Limb (tissue), 2 donors: ENCODE data around the gene TTC8.

Experiments
- DNase-seq, 2 donors: peaks; one replicate each; pipeline ENCODE4 v3.0.0-alpha.2; 2016; ENCODE audit errors: extremely low spot score in 2 of 2

TTC8 gene

GRCh38 chr14:88866305-88866704 is 41.9 kb downstream of the TTC8 start:
- DNase-seq: no peak

DNA sequence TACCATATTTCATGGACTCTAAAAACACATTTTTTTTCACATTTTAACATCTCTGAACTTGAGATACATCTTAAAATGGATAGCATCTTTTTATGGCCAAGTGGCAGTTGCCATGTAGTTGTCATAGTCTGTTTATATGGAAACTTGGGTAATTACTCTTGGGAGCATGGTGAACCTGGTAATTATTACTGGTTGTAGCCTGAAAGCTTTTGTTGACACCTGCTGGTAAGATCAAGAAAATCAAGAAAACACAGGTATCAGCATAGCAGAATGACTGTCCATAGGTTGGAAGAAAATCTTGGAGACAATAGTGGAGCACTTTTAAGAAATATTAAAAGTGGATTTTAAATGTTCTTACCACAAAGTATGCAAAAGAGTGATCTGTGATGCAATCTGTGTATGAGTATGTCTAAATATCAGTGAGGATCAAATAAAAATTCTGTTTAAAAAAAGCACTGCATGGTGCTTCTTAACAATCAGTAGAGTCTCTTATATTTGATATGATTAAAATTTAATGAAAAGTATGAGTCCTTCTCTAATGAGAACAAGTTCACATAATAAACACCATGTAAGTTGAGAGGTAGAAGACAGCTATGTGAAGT is 44.2 kb downstream of the TTC8 start:
- DNase-seq: no peak

GRCh38 chr14:88870777-88871176 is 46.3 kb downstream of the TTC8 start:
- DNase-seq: no peak

- no peak for DNase-seq
Observed at GRCh38 chr14:88871429-88871828, 47.0 kb downstream of the TTC8 start.

GRCh38 chr14:88872976-88873375 is 48.5 kb downstream of the TTC8 start:
- no peak for DNase-seq

- DNase-seq: no peak
Observed at GRCh38 chr14:88877192-88877591, 52.7 kb downstream of the TTC8 start.

DNA sequence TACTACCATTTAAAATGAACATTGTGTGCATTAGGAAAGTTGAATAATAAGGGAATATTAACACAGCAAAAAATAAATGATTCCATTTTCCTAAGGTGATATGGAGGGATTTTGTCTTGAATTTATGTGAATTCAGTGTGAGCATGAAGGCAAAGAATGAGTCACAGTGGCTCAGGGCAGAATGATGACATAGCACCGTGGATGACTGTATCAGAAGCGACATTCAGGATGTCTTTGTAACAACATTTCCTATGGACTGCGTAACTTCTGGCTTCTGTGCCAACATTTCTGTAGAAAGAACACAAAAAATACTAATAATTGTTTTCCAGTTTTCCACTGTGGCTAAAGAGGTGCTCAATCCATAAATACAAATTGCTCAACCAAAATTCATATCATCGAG is 54.6 kb downstream of the TTC8 start:
- no peak for DNase-seq

- DNase-seq: no peak
Observed at GRCh38 chr14:88882236-88882635, 57.8 kb downstream of the TTC8 start.

DNA sequence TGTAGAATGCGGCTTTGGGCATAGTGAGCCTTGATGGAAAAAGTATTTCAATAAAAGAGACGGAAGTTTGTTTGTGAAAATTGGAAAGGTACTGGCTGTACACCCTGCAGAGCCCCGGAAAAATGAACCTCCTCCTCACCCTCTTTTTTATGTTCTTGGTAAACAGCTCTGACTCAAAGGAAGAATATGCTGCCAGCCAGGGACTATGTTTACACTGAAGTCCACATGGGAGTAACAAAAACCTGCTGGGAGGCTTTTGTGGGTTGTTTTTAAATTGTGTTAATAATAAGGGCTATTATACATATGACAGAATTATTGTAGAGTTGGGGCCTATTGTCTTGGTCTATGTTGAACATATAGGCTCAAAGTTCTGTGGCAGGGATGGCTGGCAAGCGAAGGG is 70.7 kb downstream of the TTC8 start:
- DNase-seq: no peak

GRCh38 chr14:88901189-88901588 is 76.7 kb downstream of the TTC8 start:
- no peak for DNase-seq

GRCh38 chr14:88901991-88902390 is 77.5 kb downstream of the TTC8 start:
- DNase-seq: no peak

DNA sequence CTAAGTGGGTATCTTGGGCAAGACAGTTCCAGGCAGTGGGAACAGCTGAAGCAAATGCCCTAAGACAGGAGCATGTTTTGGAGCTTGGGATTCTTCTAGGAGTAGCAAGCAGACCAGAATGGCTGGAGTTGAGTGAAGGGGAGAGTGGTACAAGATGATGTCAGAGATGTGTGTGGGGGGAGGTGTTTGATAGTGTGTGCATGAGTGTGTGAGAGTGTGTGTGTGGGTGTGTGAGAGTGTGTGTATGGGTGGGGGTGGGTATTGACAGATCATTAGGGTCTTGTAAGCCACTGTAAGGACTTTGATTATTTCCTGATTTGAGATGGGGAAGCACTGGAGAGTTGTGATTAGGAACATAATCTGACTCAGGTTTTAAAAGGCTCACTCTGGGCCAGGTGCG is 78.4 kb downstream of the TTC8 start:
- no peak for DNase-seq

DNA sequence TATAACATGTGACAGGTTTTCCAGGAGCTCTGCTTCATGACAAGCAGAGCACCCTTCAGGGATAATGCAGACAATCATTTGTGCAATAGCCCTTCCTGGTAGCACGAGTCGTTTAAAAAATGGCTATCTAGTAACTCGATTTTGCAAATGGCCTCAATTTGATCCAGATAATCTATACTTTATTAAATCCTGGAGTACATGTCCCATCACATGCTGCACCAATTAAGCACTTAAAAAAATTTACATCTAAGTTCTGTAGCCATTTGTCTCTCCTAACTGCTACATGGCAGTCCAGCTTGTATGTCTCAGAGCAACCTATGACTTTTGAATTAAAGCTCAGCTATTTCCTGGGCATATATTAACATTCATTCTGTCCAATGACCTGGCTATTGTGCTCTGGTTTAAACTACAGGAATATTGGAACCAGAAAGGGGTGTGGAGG is 79.8 kb downstream of the TTC8 start:
- no peak for DNase-seq

DNA sequence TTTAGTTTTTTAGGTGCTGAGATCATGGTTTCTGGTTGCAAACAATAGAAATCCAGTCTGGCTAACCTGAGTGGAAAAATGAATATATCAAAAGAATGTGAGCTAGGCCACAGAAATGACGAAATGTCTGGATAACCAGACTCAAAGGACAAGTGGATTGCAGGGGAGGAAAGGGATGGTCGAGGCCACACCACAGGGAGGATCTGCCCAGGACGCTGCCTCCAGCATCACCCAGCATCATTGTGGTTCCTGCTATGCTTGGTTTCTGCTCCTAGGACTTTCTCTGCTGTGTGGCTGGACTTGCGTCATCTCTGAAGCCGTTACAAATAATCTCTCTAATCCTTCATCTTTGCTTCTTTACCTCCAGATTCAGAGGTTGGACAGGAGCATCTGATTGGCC is 80.4 kb downstream of the TTC8 start:
- DNase-seq: no peak

DNA sequence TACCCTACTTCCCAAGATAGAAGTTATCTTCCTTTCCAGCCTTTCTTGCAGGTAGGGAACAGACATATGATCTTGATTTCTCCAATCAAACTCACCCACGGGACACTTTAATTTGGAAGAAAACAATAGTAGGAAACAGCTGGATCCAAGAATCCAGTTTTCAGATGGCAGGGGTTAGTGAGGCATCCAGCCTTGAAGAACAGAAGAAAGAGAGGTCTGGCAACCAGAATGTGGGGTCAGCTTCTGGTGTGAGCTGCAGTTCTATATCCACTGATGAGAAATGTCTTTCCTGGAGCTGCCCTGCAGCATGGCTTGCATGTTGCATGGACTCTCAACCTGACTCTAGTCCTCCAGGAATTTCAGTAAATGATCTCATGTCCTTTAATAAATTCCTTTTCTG is 83.8 kb downstream of the TTC8 start:
- DNase-seq: no peak

DNA sequence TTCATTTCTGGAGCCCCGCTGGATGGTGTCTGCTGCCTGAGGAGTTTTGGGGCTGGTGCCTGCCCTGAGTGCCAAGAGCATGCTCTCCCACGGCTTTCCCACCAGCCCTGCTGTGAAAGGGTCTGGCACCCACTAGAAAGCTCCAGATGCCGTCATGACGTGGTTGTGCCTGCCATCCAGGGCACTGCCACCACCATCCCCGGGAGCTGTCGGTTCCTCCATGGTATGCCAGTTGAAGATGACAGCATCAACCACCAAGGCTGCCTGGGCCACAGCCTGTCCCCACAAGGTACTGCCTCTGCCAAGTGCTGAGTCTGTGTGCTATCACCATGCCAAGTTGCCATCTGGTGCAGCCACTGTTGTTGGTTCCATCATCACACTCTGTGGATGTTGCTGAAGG is 85.9 kb downstream of the TTC8 start:
- no peak for DNase-seq

DNA sequence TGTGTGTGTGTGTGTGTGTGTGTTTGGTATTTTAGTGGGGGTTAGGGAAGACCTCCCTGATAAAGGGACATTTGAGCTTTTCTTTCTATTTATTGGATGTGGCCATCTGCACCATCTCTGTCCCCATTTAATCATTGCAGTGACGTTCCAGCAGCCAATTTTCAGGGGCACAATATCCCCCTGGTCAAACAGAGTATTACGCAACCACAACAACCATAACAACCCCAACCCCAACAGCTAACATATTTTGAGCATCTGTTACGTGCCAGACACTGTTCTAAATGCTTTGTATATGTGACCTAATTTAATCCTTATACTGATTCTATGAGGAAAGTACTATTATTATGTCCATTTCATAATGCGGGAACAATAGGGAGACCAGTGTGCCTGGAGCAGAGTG is 87.4 kb downstream of the TTC8 start:
- no peak for DNase-seq

DNA sequence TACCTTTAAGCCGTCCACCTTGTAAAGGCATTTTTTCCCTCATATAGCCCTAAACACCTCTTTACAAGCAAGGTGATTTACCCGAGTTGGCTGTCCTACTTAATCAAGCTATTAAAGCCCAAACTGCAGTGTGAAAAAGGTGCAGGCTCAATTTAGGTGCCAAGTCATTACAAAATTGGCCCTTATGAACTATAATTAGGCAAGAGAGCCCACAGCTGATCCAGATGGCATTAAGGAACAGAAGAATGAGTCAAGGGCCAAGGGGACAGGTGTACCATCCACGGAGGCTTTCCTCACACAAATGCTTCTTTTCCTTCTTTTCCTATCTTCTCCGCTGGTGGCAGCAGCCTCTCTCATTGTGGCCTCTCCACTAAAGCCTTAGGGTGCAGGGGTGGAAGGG is 90.5 kb downstream of the TTC8 start:
- DNase-seq: no peak

DNA sequence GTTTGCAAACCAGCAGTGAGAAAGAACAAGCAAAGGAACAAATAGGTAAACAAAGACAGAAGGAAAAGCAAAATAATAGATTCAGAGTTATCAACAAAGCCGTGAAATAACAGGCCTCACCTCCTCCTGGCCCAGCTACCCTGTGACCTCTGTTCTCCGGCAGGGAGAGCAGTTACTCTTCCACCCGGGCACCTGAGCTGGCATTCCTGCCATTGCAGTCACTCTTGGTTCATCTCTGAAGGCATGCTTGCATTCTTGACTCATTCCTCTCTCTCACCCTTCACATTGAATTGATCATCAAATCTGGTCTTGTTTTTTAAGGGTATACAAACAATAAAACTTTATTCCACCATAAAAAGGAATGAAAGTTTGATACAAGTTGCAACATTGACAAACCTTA is 95.1 kb downstream of the TTC8 start:
- DNase-seq: no peak
